ENCODE measurements around the gene AICDA.

AICDA gene

DNA sequence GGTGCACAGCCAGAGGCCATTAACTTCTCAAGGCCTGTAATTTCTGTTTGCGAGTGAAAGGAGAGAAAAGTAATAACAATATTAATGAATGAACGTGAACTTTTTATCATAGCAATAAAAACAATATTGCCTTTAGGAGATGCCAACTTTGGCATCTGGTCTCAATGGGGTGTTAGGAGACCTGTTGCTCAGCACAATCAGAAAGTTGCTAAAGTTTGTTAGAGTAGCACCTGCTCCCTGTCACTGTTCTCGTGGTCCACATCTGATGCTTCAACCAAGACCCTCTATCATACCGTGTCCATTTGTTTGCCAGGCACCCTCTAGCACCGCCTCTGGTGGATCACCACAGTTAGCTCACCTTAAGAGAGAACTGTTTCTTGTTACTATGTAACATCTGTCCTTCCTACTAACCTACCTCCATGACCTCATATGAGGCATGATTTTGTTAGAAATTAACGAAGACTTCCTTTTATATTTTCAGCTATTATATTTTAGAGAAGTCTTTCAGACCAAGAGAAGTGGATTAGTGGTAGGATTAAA, 59.5 kb downstream of the AICDA start:
- no peak for DNase-seq
